Astrocyte of the cerebellum (primary cell): ENCODE results near the gene ISCA2.

Experiments used
- DNase-seq: peaks from one replicate; pipeline ENCODE4 v3.0.0-alpha.2; 2011; ENCODE audit warnings: low read depth
- H3K4me3 ChIP-seq: 2 replicates; pipeline ENCODE4 v1.5.1; 2011; ENCODE audit warnings: mild to moderate bottlenecking, low read depth, low read length, moderate library complexity
- in situ Hi-C: cut with HindIII; loops from 2 replicates; pipeline ENCODE4 v1.10.0; 2017; ENCODE audit warnings: low sequenced_read_pairs
- TF ChIP-seq, protein P1 (sequence below): IDR thresholded peaks from 2 replicates; pipeline ENCODE4 v1.5.1; 2012; ENCODE audit warnings: low read length, low read depth, moderate library complexity, mild to moderate bottlenecking; ENCODE audit errors: missing control alignments

ISCA2 gene

DNA sequence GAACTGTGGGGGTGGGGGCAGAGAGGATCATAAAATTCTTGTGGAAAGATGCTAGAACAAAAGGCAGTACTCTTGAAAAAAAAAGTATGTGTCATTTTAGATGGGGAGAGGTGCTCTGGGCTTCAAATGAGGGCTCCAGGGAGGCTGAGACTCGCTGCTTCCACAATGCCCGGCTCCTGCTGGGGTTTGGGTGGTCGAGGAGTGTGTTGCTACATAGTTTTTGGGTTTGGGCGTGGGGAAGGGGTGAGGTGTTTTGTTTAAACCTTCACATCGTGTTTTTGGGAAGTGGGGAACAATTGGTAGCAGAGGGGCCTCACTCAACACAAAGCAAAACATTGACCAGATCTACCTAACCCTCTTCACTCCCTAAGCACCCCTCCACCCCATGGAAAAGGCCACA, 8.1 kb downstream of the ISCA2 start:
- TF ChIP-seq, protein P1, sequence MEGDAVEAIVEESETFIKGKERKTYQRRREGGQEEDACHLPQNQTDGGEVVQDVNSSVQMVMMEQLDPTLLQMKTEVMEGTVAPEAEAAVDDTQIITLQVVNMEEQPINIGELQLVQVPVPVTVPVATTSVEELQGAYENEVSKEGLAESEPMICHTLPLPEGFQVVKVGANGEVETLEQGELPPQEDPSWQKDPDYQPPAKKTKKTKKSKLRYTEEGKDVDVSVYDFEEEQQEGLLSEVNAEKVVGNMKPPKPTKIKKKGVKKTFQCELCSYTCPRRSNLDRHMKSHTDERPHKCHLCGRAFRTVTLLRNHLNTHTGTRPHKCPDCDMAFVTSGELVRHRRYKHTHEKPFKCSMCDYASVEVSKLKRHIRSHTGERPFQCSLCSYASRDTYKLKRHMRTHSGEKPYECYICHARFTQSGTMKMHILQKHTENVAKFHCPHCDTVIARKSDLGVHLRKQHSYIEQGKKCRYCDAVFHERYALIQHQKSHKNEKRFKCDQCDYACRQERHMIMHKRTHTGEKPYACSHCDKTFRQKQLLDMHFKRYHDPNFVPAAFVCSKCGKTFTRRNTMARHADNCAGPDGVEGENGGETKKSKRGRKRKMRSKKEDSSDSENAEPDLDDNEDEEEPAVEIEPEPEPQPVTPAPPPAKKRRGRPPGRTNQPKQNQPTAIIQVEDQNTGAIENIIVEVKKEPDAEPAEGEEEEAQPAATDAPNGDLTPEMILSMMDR = no peak

DNA sequence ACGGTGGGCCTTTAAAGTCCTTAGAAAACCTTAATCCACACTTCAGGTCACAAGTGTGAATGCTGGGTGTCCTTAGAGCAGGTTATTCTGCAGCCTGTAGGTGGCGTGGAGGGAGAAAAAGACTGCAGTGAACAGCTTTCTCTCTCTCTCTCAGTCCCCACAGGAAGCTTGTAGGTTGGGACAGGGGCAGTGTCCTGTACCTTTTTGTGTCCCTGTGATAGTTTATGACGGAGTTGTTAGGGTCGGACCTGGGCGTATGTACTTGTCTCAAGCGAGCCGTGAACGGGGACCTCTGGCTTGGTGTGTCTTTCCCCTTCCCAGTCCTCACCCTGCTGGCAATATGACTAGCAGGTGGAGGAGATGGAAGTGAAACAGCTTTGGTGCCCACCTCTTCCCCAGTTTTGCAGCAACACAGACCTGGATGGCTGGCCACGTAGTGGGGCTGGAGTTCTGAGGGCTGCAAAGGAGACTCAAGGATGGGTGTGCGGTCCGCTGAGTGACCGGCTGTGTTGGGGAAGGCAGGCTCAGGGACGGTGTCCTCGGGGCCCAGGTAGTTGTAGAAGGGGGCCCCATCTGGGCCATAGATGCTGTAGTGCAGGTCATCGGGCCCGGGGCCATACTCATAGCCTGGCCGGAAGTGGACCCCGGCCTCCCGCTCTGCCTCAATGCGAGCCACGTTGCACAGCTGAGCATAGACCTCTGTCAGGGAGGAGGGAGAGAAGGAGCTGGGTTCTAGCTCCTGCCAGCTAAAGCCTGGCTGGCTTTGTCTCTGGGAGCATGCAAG, 8.9 kb downstream of the ISCA2 start:
- no peak overlapping the region for H3K4me3 ChIP-seq
- DNase-seq = no peak
- TF ChIP-seq, protein P1 = peak; percentile 73
- in situ Hi-C loops = no loop called here

More for the DNA sequence above, 8.1 kb downstream of the ISCA2 start:
- no peak for DNase-seq
- no peak overlapping the region for H3K4me3 ChIP-seq
- in situ Hi-C loops = no loop called here

DNA sequence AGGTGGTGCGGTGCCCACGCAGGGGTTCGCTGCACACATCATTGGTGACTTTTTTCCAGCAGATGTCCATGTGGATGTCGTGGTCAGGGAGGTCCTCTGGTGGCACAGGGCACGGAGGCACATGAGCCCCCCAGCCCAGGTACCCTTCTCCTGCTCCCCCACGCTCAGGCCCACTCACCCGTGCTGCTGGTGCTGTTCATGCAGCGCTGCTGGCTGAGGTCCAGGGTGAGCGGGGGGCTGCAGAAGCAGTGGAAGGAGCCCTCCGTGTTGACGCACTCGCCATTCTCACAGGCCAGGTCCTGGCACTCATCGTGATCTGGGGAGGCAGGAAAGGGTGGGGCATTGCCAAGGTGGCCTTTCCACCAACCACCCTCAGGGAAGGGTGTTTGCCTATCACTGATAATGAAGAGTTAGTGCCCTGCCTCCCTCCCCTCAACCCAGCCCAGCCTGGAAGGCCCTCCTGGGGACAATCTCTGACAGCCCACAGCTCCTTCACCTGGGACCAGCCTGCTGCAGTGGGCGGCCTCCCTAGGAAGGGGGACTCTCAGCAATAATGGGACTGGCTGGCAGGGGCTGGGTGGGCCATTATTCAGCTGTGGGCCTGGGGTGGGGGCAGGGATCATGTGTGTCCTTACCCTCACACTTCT, 9.8 kb downstream of the ISCA2 start:
- in situ Hi-C loops = no loop called here
- no peak overlapping the region for H3K4me3 ChIP-seq
- TF ChIP-seq, protein P1 = no peak
- DNase-seq = no peak

DNA sequence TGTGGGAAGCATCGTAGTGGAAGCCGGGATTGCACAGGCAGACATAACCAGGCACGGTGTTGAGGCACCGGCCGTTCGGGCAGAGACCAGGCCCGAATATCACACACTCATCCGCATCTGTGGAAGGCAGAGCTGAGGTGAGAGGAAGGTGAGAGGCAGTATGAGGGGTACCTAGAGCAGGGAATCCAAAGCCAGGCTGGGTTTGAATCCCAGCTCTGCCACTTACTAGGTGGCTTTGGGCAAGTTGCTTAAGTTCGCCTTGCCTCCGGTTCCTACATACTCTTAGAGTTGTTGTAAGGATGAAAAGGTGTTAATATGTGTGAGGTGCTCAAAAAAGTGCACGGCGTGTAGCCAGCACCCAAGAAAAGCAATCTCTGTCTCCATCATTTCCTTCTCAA, 10.4 kb downstream of the ISCA2 start:
- TF ChIP-seq, protein P1 = no peak
- no peak overlapping the region for H3K4me3 ChIP-seq
- DNase-seq = no peak
- in situ Hi-C loops = no loop called here

DNA sequence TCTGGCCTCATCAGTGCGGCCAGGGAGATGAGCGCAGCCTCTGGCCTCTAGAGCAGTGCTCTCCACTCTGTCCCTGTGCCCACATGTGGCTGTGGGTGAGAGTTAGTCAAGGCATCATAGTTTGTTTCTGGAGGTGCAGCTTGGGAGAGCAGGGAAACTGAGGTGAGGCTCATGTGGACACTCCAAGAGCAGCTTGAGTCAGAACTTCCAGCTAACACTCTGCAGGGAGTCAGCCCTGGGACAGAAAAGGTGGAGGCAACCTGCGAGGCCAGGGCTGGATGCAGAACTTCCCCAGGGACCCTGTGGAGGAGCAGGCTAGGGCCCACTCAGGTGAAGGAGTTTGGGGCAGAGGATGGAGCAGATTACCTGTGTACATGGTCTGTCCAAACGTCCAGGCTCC, 10.8 kb downstream of the ISCA2 start:
- in situ Hi-C loops = no loop called here
- DNase-seq = no peak
- TF ChIP-seq, protein P1 = no peak
- no peak overlapping the region for H3K4me3 ChIP-seq

DNA sequence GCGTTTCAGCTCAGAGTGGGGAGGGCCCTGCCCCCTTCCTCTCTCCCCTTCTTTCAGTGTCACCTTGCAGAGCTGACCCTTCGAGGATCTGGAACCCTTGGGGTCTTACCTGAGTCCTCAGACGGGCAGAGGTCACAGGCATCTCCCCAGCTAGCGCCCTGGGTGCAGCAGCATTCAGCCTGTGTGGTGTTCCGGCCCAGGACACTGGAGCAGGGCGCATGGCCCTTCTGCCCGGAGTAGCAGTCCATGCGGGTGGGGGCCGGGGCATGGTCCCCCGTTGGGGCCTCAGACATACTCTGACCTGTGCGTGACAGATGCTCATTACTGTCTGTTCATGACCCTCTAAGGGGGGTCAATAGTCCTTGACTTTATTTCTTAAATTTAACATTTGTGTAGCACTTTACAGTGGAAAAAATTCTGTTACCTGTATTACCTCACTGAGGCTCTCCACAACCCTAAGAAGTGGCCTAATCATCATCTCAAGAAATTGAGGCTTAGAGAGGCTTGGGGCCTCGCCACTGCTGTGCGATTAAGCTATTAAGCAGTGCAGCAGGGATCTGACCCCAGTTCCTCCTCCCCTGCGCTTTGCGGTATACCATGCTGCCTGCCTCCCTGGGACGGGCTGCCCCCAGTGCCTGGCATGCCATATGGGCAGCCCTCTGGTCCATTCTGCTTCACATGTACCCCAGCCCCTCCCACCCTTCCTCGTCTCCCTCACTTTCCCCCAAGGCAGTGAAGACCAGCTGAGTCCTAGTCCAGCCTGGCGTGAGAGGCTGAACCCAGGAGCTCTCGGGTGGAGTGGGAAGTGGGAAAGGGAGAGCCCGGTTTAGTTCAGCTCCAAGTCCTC, 11.5 kb downstream of the ISCA2 start:
- no peak for DNase-seq
- no peak overlapping the region for H3K4me3 ChIP-seq
- TF ChIP-seq, protein P1 = no peak
- in situ Hi-C loops = no loop called here
